HG03521 (cell line): ENCODE results near the gene PHF21A.
"Not testable (repeated sequence)": the region's sequence is repeated elsewhere in the genome, so short reads cannot be mapped to it uniquely, and the experiment has no call there.

ENCODE experiments used
- ATAC-seq: cut with Tn5 transposase; IDR thresholded peaks from one replicate; pipeline ENCODE4 v1.9.1; 2021; ENCODE audit warnings: mild to moderate bottlenecking, moderate library complexity; ENCODE audit not compliant: unreplicated experiment

The PHF21A gene

DNA sequence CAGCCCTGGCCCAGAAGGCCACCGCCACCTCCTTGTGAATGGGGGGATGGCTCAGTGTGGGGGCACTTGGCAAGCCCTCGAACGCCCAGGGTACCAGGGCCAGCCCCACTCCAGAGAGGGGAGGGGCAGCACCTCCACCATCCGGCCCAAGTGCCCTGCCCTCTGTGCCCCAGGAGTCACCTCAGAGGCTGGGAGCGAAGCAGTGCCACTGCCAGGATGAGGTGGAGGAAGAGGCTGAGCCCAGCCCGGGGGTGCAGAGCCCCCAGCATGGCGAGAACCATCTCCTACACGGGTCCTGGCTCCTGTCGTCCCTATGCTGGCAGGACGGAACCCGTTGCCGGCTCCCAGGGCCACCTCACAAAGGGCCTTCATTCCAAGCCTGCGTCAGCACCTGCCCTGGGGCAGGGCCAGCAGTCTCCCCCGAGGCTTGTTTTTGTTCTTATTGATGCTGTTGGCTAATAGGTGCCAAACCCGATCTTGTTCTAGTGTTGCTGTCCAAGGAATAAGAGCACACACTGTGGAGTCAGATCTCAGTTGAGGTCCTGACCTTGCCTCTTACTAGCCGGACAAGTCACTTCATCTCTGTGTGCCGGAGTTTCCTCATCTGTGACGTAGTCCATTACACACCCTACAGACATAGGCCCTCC, 214.2 kb downstream of the PHF21A start, which contains the start of gene FREY1:
FREY1 (minus strand) TSS at position 307 of the 647 bp plus-strand sequence; CDS start at position 281, 26 bp downstream.
- ATAC-seq: no peak

DNA sequence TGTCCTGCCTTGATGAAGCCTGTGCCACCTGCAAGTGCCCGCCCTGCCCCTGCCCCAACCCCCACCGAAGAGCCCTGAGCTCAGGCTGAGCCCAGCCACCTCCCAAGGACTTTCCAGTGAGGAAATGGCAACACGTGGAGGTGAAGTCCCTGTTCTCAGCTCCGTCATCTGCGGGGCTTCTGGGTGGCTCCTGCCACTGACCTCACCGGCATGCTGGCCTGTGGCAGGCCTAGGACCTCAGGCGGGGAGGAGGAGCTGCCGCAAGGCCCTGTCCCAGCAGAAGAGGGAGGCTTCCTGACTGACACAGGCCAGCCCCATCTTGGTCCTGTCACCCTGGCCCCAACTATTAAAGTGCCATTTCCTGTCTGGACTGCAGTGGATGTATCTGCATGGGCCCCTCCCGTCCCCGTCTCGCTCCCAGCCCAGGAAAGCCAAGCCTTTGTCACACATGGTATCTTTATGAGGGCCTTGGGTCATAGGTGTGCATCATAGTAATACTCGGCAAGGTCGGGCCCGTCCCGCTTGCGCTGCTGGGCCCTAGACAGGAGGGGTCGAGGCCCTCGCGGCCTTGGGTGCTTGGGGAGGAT, 215.1 kb downstream of the PHF21A start:
- ATAC-seq: no peak

DNA sequence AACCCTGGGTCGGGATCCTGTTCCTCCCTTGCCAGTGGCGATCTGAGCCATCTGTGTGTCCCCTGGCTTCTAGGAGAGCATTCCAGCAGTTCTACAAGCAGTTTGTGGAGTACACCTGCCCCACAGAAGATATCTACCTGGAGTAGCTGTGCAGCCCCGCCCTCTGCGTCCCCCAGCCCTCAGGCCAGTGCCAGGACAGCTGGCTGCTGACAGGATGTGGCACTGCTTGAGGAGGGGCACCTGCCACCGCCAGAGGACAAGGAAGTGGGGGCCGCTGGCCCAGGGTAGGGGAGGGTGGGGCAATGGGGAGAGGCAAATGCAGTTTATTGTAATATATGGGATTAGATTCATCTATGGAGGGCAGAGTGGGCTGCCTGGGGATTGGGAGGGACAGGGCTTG, 215.7 kb downstream of the PHF21A start:
- ATAC-seq: not testable (repeated sequence)

DNA sequence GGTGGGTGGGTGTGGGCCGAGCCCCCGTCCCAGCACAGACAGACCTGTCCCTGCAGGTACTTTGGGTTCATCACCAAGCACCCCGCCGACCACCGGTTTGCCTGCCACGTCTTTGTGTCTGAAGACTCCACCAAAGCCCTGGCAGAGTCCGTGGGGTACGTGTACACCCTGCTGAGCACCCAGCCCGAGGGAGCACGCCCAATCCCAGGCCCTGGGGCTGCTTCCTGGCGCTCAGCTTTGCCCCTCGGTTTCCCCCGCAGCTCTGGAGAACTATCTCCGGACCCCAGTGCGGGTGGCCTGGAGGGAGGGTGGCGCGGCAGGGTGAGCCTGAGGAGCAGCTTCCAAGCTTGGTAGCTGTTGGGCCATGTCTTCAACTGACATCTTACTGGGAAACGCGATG, 216.2 kb downstream of the PHF21A start:
- no peak for ATAC-seq

DNA sequence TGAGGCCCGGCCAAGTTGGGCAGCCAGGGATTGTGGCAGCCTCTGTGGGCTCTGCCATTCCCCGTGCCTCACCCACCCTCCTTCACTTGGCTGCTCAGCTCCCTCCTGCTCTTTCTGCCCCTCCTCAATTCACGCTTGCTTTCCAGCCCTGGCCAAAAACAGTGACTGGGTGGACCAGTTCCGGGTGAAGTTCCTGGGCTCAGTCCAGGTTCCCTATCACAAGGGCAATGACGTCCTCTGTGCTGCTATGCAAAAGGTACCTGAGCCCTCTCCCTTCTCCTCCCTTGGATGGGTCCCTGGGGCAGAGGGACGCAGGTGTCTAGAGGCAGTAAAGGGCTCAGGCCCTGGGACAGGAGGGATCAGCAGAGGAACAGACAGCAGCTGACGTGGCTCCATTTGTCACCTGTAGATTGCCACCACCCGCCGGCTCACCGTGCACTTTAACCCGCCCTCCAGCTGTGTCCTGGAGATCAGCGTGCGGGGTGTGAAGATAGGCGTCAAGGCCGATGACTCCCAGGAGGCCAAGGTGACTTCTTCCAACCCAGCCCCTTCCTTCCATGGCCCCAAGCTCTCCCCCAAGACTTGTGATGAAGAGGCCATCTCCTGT, 216.8 kb downstream of the PHF21A start:
- no peak for ATAC-seq

DNA sequence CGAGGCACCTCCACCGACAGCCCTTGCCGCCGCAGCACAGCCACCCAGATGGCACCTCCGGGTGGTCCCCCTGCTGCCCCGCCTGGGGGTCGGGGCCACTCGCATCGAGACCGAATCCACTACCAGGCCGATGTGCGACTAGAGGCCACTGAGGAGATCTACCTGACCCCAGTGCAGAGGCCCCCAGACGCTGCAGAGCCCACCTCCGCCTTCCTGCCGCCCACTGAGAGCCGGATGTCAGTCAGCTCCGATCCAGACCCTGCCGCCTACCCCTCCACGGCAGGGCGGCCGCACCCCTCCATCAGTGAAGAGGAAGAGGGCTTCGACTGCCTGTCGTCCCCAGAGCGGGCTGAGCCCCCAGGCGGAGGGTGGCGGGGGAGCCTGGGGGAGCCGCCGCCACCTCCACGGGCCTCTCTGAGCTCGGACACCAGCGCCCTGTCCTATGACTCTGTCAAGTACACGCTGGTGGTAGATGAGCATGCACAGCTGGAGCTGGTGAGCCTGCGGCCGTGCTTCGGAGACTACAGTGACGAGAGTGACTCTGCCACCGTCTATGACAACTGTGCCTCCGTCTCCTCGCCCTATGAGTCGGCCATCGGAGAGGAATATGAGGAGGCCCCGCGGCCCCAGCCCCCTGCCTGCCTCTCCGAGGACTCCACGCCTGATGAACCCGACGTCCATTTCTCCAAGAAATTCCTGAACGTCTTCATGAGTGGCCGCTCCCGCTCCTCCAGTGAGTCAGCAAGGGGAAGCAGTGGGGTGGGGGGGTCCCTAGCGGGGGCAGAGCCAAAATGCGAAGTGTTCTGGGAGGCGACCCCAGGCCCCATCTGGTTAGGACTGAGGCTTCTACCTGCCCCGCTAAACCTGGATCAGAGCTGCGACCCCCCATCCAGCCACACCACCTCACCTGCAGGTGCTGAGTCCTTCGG, 218.5 kb downstream of the PHF21A start:
- ATAC-seq: no peak

DNA sequence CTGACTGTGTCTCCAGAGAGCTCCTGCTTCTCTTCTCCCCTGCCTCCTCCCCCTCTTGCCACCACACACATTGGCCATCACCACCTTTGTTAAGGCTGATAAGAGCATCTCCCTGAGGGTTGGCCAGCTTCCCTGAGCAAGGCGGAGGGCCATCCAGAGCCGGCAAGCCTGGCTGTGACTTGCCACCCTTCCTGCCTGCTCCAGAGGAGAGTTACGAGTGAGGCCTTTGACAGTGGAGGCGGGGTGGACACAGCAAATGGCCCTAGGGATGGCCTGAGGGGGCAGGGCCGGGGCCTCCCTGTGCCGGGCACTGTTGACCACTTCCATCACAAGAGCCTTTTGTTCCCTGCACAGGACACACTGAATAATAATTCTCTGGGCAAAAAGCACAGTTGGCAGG, 219.6 kb downstream of the PHF21A start:
- no peak for ATAC-seq

DNA sequence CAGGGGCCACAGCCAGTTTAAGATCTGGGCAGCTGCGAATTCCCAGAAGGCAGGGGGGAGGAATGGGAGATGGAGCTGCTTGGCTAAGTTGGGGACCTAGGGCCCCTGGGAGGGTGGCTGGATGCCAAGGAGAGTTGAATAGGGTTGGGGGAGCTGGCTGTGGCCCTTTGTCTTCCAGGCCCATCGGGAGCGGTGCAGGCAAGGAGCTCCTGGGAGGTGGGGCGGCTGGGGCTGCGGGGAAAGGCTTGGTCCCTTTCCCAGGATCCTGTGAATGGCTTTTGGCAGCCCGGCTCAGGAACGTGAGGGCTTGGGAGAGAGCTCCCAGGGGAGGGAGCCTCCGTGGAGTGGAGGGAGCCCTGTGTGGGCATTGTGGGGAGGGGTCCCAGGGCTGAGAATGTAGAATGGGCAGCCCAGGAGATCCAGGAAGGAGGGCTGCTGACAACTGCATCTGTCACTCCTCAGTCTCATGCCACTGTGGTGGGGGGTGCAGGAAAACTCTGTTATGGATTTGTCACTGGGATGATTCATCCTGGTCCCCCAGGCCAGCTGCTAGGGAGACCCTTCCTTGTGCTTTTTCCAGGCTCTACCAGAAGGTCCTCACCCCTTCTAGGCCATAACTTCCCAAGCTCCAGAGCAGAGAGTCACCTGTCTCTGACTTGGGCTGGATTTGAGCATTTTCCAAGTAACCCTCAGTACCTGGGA, 220.2 kb downstream of the PHF21A start:
- no peak for ATAC-seq

DNA sequence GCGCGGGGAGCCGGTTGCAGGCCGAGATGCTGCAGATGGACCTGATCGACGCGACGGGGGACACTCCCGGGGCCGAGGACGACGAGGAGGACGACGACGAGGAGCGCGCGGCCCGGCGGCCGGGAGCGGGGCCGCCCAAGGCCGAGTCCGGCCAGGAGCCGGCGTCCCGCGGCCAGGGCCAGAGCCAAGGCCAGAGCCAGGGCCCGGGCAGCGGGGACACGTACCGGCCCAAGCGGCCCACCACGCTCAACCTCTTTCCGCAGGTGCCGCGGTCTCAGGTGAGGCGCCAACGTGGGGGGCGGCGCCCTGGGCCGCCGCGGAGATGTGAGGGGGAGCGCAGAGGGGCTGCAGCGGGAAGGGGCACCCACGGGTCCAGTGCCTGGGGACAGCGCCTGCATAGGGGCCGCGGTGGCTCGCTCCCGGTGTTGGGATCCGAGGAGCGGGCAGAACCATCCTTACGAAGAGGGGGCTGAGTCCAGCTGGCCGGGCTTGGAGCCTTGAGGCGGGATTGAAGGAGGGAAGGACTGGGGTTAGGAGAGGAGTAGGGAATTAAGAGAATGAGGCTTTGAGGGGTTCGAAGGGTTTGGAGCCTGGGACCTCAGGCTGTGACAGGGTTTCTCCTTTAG, 221.0 kb downstream of the PHF21A start:
- ATAC-seq: not testable (repeated sequence)

DNA sequence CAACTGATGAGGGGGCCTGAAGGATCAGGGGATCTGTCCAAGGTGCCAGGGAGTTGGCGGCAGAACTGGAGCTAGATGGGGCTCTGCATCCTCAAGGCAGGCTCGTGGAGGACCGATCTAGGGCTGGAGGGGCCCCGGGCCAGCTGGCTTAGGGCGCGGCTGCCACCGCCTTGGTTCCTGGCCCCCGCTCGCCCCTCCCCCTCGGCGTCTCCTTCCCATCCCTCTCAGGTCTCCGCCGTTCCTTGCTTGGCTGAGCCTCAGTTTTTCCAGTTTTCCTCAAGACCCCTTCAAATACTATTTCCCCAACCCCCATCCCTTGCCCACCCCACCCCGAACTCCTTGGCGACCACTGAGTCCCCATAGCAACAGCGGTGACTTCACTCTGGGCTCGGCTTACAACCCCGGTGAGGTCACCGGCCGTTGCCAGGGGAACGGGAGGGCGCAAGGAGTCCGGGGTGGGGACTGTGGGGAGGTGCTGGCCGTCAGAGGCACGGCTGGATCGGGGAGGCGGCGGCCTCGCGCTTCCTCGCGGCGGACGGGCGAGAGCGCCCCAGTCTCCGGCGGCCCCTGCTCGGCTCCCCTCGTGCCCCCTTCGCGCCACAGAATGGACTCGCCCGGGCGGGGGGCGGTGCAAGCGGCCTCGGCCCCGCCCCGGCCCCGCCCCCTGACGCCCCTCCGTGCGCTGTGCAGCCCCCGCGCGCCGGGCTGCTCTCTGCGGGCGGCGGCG, 221.6 kb downstream of the PHF21A start:
- ATAC-seq: no peak

DNA sequence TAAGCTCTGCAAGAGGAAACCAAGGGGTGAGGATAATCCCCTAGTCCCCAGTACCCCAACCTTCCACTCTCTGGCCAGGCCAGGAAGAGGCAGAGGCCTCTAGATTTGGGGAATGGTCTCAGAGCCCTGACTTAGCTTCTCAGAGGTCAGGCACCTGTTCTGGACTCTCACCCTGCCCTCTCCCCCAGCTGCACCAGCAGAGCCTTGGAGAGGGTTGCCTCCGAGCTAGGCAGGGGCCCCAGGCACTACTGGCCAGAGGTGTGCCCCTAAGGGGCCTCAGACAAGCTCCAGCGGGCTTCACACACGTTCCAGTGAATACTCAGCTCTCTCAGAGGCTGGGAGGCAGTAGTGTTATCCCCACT, 222.2 kb downstream of the PHF21A start:
- no peak for ATAC-seq

DNA sequence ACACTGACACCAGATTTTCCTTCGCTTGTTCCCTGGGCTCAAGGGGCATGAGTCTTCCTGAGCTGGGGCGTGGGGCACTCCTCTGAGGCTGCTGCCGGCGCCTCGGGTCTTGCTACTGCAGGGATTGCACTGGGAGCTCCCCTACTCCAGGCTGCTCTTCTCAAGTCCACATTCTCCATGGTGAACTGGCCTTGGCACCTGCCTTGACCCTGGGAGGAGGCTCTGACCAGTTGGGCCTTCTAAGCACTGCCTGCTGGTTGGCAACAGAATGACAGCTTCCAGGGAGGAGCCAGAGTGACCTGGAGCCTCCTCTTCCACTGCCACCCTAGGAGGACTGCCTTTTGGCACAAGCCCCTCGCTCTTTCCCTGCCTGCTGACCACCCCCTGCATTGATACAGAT, 223.7 kb downstream of the PHF21A start:
- ATAC-seq: no peak

DNA sequence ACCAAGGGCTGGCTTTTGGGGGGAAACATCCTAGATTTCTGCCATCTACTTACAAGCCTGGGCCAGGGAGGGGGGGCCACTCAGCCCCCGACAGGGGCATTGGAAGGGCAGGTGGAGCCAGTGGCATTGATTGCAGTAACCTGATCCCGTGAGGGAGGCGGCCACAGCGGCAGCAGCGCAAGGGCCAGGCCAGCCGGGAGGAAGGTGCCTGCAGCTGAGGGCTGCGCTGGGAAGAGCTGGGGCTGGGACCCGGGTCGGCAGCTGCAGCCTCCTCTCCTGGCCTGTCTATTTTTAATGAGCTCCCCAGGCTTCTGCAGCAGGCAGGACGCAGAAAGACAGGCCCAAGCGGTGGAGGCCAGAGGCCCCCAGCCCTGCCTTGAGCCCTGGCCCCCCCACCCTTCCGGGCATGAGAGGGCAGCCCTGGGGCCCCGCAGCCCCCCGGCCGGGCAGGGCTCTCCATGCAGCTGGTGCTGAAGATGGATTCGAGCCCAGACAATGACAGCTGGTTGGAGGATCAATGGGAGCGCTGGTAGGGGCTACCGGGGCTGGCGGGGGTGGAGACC, 224.8 kb downstream of the PHF21A start:
- no peak for ATAC-seq

DNA sequence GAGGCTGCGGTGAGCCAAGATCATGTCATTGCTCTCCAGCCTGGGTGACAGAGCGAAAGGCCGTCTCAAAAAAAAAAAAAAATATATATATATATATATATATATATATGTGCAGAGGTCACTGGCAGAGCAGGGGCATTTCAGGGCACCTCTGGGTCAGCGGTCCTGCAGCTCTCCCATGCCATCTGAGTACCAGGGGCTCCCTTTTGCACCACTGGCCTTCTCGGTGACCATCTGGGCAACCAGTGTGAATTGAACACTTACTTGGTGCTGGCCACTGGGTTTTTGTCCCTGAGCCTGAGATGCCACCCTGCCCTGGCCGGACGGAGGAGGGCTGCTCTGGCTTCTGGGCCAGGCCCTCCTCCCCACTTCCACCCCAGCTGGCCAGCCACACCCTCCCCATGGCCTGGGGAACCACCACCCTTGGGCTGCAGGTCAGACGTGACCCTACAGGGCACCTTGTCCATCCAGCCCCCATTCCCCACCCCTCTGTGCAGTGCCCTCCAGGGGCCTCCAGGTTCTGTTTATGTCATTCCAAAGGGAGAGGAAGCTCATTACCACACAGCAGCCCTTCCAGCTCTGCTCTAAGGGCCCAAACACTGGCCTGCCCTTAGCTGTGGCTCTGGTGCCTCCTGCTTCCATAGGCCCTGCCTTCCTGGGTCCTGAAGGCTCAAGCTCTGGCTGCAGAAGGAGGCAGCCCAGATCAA, 225.5 kb downstream of the PHF21A start:
- ATAC-seq: no peak

DNA sequence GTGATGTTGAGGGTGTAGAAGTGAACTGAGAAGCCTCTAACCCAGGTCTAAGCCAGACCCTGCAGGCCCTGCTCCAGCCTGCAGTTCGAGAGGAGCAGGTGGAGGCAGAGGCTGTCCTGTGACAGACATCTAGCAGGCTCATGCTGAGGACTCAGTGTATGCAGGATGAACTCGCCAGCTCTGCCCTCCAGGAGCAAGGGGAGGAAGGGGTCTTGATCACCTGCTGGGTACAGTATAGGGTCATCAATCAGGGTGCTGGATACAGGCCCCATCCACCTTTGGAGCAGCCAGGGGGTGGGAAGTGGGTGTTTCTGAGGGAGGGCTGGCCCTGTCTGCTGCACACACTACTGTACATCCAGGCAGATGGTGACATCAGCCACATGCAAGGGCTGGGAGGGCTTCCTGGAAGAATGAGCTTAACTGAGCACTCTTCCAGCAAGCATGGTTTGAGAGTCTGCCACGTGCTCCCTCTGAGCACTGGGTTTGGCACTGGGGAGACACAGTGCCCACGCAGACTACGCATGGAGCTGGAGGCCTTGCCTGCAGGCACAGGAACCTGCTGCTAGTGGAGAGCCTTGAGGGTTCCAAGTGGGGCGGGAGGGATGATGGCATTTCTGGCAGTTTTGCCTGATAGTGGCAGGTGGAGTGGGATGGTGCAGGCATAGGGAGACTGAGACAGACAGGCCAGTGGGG, 226.6 kb downstream of the PHF21A start:
- no peak for ATAC-seq

DNA sequence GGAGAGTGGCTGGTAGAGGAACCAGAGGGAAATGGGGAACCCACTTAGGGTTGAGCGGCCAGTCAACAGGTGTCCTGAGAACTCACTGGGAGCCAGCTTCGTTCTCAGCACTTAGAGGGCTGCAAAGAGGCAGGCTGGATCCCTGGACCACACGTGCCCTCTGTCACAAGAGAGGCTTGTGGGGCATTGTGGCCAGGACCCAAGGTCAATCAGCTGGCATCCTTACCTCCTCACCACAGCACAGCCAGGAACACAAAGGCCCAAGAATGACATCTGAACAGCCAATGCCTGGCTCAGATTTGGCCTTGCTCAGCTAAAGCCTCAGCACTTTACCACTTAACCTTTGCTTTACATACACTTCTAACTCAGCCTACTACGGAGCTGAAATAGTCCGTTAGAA, 228.4 kb downstream of the PHF21A start:
- no peak for ATAC-seq

DNA sequence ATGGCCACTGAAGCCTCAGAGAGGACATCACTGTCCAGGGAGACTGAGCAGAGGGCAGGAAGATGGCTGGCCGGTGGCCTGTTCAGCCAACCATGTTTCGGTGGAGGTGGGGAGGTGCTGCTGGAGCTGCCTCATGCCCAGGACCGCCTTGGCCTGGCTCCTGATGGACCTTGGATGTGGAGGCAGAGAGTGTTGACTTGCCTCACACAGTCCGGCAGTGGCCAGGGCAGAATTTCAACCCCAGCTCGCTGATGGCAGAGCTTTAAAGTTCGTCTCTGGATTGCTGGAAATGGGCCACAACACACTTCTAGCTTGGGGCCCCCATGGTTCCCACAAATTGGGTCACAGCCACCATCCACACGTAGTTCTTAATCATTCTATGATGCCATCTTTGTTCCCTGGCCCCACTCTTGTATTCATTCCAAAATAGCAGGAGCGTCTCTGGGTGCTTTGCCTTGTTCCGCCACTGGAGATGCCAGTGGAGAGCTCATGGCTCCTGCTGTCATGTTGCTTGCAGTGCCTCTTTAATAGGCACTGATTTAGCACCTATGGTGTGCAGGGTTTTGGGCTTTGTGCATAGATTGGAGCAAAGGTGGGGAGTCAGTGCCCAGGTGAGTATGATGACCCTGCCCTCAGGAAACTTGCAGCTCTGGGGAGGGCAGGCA, 230.2 kb downstream of the PHF21A start:
- ATAC-seq: no peak

DNA sequence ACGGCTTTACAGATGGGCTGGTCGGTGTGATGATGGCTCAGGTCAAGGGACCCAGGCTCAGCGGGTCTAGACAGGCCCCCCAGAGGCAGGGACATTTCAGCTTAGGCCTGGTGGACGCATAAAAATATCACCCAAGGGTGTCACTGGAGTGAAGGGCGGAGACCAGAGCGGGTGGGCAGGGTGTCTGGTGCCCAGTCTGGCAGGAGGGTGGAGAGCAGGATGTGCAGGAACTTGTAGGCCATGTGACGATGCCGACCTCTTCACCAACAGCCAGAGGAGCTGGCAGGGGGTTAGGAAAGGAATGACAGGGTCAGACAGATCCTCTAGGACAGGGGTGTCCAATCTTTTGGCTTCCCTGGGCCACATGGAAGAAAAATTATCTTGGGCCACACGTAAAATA, 231.3 kb downstream of the PHF21A start:
- no peak for ATAC-seq
